ENCODE data around the gene GSTP1. TPM values are rescaled to one million over a fixed set of nuclear protein-coding genes. Genes with fewer than 3 reads are reported as not detected.

GSTP1 gene
- polyA plus RNA-seq, 1 of the 3 experiments (the other 2 are of a cell fraction), result 745 TPM

GRCh38 chr11:67558084-67558772 is 25.4 kb upstream of the GSTP1 start:
- Histone ChIP-seq H3K9ac (no peak overlapping the region), H3K79me2 (ENCODE audit: insufficient read depth) (no peaks in the 10 kb centered on the region), H3K36me3 (replicated peaks in 1 of 2; ENCODE audit: control insufficient read depth in 1 of 2, insufficient read depth in 2 of 2, low read length in 1 of 2) (no peaks in the 10 kb centered on the region), H3K27ac (ENCODE audit: low read depth in 2 of 2, low read length in 1 of 2) (no peak overlapping the region), H4K20me1 (ENCODE audit: insufficient read depth) (no peaks in the 10 kb centered on the region), H2AFZ (ENCODE audit: low read depth) (no peak overlapping the region), H3K9me3 (no peaks in the 10 kb centered on the region), H3K4me1 (ENCODE audit: control insufficient read depth in 1 of 2, insufficient read depth in 2 of 2, low read depth in 1 of 2, low read length in 1 of 2) (peaks cover 0 to 3% of the 10 kb centered on the region in 2 experiments; a peak in 1 of 4 replicates), H3K4me3 (ENCODE audit: low read depth in 2 of 2, low read length in 1 of 2) (no peak overlapping the region), H3K27me3 (ENCODE audit: insufficient read depth) (no peaks in the 10 kb centered on the region), H3F3A (replicated peaks; ENCODE audit: insufficient read depth) (peaks cover 3% of the 10 kb centered on the region), H3K9me2 (no peaks in the 10 kb centered on the region), H3K4me2 (no peak overlapping the region)
- DNase-seq, result no peak
- WGBS (ENCODE audit: low lambda C conversion rate), result 80% methylated on average over 19 of the region's 19 CpGs
- POLR2A ChIA-PET, result no interaction called here
- CTCF ChIA-PET, result interaction anchor here (5.4 kb wide), 1 partner anchor 15 kb away, joined by 30 read pairs; no protein-coding TSS in a partner anchor
- TF ChIP-seq GATA2 (CRISPR knock-in tag; IDR thresholded peaks at IDR 0.05), result no peak

GRCh38 chr11:67561971-67562619 is 21.5 kb upstream of the GSTP1 start:
- POLR2A ChIA-PET, result no interaction called here
- Histone ChIP-seq H3K36me3 (replicated peaks in 1 of 2; ENCODE audit: control insufficient read depth in 1 of 2, insufficient read depth in 2 of 2, low read length in 1 of 2) (no peaks in the 10 kb centered on the region), H3K9me3 (no peaks in the 10 kb centered on the region), H4K20me1 (ENCODE audit: insufficient read depth) (no peaks in the 10 kb centered on the region), H3K79me2 (ENCODE audit: insufficient read depth) (no peaks in the 10 kb centered on the region), H3K9me2 (no peaks in the 10 kb centered on the region), H2AFZ (ENCODE audit: low read depth) (peak overlapping the region; percentile 59; the same call in 1 of the 2 replicates), H3K27ac (ENCODE audit: low read depth in 2 of 2, low read length in 1 of 2) (no peak overlapping the region), H3F3A (replicated peaks; ENCODE audit: insufficient read depth) (peaks cover 3% of the 10 kb centered on the region), H3K4me3 (ENCODE audit: low read depth in 2 of 2, low read length in 1 of 2) (no peak overlapping the region), H3K9ac (no peak overlapping the region), H3K4me1 (ENCODE audit: control insufficient read depth in 1 of 2, insufficient read depth in 2 of 2, low read depth in 1 of 2, low read length in 1 of 2) (peaks cover 0 to 6% of the 10 kb centered on the region in 2 experiments; a peak in 1 of 4 replicates), H3K27me3 (ENCODE audit: insufficient read depth) (no peaks in the 10 kb centered on the region), H3K4me2 (no peak overlapping the region)
- DNase-seq, result no peak
- TF ChIP-seq MXI1 (IDR thresholded peaks at IDR 0.05; ENCODE audit: low read depth, low read length) (no peak), FOSL2 (IDR thresholded peaks at IDR 0.05; ENCODE audit: borderline replicate concordance, low read depth) (no peak), SMC3 (IDR thresholded peaks at IDR 0.05; ENCODE audit: low read depth, low read length) (no peak), SIN3A (IDR thresholded peaks at IDR 0.05; ENCODE audit: borderline replicate concordance, low read depth, low read length) (no peak), RFX5 (IDR thresholded peaks at IDR 0.05; ENCODE audit: low read length) (no peak), MEF2A (IDR thresholded peaks at IDR 0.05; ENCODE audit: borderline replicate concordance, low read depth) (no peak), USF2 (IDR thresholded peaks at IDR 0.05; ENCODE audit: borderline replicate concordance, low read depth, low read length) (no peak), IRF3 (IDR thresholded peaks at IDR 0.05; ENCODE audit: low read depth, low read length) (no peak), GATA2 (CRISPR knock-in tag; IDR thresholded peaks at IDR 0.05) (no peak), YY1 (IDR thresholded peaks at IDR 0.05; ENCODE audit: low read depth) (no peak), RAD21 (IDR thresholded peaks at IDR 0.05; ENCODE audit: low read length) (no peak), GABPA (IDR thresholded peaks at IDR 0.05; ENCODE audit: low read depth) (no peak), EP300 (IDR thresholded peaks at IDR 0.05; ENCODE audit: borderline replicate concordance in 1 of 2, low read depth in 1 of 2, low read length in 1 of 2) (no peak)
- CTCF ChIA-PET, result interaction anchor here (1.1 to 5.4 kb wide), 3 partner anchors 11 to 24 kb away, joined by 5 to 30 read pairs (median 5); no protein-coding TSS in a partner anchor
- 76% methylated on average over 10 of the region's 10 CpGs for WGBS (ENCODE audit: low lambda C conversion rate)
